Anterior cingulate cortex (tissue), 58 donors: ENCODE measurements around the gene CLCN1.
A peak's percentile ranks its signal among the peaks of the same experiment; 100 is the strongest.

ENCODE experiments used
- DNase-seq, 58 donors: peaks; one replicate each; lab custom pipeline; 2025; lab: John Stamatoyannopoulos, UW

The CLCN1 gene

DNA sequence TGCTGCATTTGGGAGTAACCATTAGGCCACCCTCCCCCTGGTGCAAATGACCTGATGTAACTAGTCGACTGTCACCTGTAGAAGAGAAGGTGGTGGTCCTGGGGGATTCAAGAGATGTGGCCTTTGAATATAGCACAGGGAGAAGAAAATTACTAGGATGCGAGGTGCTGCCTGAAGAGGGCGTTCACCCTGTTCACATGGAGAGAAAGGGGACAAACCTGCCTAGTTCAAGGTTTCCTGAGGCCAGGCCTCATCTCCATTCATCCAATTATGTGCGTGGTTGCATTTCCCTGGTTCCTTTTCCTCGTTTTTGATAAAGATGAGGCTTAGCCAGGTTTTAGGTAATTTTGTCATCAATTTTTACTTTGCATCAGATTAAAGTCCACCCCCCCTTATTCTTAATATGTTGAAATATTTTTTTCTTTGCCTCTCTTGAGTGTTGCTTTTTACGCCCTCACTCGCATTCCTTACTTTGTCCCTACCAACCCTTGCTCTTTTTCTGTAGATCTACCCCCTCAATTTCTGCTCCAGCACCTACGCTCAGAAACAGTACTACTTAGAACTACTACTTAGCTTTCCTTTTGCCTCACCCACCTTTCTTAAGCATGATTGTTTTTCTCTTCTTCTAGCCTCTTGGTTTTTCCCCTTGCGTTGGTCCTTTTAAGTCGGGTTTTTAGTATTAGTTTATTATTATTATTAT lies 13.7 kb downstream of the CLCN1 start:
- no peak for DNase-seq

DNA sequence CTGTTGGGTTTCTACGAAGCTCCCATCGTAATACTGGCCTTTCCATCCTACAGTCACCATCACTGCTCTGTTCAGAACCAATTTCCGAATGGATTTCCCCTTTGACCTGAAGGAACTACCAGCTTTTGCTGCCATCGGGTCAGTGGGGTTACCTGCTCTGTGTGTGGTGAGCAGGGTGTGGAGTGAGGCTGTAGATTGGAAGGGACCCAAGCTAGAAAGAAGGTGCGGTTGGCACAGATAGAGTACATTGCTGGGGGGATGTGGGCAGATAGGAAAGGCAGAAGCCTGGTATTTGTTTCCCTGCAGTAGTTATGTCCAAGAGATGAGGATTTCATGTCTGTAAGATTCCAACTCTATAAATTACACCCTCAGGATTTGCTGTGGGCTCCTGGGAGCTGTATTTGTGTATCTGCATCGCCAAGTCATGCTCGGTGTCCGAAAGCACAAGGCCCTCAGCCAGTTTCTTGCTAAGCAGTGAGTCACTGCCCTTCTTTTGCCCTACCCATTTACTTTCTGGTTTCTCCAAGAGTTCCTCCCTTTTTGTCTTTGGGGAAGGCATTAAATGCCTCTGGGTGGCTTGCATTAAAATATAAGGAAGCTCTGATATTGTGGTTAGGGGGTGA lies 15.4 kb downstream of the CLCN1 start:
- no peak for DNase-seq

DNA sequence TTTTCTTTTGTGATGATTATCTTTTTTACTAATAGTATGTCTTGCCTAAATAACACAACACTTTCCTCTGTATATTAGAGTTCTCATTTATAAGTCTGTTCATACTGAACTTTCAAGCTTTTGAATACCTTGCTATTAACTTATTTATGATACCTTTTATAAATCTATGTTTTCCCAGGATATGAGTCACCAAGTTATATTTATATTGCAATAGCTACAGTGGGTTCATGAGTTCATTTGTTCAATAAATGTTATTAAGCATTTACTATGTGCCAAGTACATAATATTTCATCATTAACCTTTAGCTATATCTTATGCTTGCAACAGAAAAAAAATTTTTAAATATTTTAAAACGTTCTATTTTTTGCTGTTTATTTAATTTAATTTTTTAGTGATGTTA lies 18.3 kb downstream of the CLCN1 start:
- DNase-seq, result no peak

DNA sequence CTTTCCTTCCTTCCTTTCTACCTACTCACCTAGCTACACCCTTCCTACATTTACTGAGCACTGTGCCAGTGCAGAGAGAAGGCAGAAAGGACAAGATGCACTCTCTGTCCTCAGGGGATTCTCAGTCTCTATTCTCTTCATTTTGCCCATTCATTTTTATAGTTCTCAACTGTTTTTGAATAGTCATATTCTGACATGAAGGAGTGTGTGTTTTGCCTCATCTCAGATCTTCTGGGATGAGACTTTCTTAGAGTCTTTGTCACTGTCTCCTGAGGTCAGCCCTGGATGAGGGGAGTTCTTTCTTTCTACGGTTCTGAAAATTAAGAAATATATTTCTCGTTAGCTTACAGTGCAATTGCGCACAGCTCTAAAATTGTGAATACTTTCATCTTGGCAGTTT lies 21.3 kb downstream of the CLCN1 start:
- no peak for DNase-seq

DNA sequence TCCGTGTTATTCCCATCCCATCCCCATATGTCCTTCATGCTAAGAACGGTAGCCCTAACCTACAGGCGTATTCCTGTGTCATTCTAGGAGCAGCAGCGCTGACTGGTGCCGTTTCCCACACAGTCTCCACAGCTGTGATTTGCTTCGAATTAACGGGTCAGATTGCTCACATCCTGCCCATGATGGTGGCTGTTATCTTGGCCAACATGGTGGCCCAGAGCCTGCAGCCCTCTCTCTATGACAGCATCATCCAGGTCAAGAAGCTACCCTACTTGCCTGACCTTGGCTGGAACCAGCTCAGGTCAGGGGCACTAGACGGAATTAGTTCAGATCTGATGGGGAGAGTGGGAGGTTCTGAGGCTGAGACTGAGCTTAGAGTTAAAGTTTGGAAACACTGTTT lies 25.9 kb downstream of the CLCN1 start:
- no peak for DNase-seq

DNA sequence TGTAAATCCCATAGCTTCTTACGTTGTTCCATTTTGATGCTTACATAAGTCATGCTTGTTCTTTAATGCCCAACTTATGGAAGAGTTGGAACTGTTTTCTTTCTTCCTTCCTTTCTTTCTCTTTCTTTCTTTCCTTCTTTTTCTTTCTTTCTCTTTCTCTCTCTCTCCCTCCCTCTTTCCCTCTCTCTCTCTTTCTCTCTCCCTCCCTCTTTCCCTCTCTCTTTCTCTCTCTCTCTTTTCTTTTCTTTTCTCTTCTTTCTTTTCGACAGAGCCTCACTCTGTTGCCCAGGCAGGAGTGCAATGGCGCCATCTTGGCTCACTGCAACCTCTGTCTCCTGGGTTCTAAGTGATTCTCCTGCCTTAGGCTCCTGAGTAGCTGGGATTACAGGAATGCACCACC lies 27.7 kb downstream of the CLCN1 start:
- no peak for DNase-seq

DNA sequence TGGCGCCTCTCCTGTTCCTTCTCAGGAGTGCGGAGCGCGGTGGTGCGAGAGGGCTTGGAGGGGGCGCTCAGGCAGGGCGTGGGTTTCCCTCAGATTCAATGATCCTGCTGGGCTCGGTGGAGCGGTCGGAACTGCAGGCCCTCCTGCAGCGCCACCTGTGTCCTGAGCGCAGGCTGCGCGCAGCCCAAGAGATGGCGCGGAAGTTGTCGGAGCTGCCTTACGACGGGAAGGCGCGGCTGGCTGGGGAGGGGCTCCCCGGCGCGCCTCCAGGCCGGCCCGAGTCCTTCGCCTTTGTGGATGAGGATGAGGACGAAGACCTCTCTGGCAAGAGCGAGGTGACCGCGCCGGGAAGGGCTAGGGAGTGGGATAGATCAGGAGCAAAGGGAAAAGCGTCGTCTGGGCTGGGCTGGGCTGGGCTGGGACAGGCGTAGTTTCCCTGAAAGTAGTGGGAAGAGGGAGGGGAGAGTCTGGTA lies 29.6 kb downstream of the CLCN1 start:
- peak in 3 of 58 donors; percentile 11 to 22 (median 12) for DNase-seq

DNA sequence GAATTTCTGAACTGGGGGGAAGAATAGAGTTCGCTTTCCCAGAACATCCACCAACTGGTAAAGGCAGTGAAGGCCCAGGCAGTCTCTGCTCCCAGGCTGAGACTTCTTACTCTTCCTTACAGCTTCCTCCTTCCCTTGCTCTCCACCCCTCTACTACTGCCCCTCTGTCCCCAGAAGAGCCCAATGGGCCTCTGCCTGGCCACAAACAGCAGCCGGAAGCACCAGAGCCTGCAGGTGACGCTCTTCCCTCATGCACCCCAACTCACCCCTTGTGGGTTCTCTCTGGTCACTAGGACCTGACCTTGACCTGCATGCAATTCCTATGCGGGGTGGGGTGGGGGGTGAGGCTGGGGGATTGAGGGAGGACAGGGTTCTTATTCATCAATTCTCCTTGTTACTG lies 30.1 kb downstream of the CLCN1 start:
- no peak for DNase-seq

DNA sequence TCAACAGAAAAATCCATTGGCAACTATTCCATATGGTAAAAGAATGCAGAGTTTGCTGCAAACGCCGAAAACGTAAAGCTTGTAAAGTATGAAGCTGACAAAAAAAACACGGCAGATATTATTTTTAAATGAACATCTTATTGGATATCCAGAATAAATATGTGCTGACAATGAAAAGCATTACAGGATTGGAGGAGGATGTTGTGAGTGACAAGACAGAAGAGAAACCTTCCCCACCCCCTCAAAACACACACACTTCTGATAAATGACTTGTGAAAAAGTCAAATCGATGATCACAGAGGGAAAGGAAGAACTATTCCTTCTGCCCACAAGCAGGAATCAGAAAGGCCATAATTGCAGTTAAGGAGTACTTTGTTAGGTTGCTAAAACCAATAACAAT lies 32.0 kb downstream of the CLCN1 start:
- DNase-seq, result no peak

DNA sequence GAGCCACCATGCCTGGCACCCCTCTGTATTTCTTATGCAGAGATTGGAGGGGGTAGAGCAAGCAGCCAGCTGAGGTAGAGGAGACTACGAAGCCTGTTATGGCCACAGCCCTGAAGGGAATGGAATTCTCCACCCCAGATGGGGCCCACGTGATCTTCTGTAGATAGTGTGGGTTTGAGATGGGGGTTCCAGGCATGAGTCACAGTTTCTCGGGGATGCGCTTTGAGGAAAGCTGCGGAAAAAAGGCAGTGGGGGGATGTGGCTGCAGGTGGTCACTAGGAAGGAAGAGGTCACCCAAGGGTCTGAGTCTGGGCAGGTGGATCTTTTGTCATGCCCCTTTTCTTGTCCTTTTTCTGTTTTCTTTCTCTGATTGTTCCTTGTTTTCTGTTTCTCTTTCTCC lies 35.1 kb downstream of the CLCN1 start:
- peak in 17 of 58 donors; percentile 11 to 73 (median 45) for DNase-seq

DNA sequence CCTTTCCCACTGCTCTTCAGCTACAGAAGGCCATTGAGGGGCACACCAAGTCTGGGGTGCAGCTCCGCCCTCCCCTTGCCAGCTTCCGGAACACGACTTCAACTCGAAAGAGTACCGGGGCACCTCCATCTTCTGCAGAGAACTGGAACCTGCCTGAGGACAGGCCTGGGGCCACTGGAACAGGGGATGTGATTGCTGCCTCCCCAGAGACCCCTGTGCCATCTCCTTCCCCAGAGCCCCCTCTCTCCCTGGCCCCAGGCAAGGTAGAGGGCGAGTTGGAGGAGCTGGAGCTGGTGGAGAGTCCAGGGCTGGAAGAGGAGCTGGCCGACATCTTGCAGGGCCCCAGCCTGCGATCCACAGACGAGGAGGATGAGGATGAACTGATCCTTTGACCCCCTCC lies 35.7 kb downstream of the CLCN1 start:
- DNase-seq, result no peak

DNA sequence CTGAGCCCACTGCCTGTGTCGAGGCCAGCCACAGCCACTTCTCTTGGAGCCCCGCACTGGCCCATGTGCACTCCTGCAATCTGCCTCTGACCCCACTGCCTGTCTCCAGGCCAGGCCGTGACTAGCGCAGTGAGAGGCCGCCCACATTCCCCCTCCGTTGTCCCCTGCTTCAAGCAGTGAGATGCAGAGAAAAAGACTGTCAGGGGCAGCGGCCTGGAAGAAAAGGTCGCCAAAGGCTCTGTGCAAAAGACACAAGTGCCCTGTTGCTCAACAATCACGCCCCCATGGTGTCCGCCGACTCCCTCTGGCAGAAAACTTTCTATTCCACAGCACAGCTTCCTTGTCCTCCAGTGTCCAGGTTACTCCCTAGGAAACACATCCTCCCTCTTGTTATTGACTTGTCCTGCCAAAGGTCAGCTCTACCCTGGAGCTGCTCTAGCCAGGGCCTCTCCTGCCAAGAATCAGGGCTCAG lies 36.7 kb downstream of the CLCN1 start:
- DNase-seq, result no peak

DNA sequence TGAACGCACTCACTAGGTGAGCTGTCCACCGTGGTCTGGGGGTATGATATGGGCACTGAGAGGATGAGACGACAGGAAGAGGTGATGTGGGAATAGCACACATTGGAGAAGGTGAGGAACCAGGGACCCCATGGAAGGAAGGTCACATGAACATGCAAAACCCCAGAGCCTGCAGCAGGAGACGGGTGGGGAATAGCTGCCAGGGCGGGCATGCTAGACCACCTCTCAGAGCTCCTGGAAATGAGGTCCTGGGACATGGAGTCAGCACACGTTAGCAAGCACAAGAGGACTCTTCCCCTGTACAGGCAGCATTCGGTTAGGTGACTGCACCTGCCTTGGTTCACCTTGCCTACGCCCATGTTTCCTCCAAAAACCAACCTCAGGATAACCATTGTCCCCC lies 38.5 kb downstream of the CLCN1 start:
- no peak for DNase-seq

DNA sequence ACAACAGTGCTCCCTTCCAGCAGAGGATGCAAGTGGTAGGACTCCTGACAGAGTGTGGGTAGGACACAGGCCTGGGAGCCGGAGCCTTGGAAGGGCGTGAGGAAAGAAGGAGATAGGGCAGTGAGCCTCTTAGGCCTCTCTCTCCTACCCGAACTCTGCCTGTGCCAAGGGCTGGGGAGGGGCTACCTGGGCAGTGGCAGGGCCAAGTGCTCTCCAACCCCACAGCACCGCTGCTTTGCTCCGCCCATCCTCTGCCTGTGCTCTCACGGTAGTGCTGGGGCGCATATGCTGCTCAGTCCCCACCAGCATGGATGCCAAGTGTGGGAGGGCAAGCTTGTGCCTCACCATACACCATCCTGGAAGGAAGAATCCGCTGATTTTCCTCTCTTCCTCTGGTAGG lies 39.1 kb downstream of the CLCN1 start:
- no peak for DNase-seq

DNA sequence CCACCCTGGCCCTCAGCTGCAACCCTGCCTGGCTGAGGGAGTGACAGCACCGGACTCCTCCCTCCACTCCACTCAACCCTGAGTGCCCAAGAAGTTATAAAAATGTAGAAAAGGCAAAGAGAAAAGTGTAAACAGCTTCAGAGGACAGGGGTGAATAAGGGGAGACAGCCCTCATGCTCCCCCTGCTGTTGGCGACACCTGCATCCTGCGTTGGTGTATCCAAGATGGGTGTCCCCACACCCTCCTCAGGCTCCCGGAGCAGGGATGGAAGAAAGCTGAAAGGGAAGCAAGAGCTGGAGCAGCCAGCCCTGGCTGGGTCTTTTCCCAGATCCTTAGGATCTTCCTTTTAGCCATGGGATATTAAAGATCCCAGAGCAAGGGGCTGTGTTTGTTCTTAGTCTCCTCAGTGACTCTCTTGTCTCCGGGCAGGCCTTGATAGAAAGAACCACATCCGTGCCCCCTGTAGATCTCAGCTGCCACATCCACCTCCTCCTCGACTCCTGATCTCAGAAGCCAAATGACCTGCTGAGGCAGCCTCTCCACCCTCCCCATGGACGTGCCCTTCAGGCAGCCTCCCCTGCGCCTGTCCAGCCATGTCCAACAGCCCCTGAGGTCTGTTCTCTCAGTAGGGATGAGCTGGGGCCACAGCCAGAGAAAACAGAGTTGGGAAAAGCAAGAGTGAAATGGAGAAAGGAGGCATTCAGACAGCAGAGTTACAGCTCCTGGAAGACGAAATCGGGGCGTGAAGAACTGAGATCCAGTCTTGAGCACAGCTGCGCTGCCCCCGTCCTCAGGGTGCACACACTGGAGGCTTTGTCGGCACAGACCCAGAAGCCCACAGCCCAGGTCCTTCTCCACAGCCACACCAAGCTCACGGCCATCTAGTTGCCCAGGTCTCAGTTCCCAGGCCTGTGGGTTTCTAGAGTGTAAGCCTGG lies 39.8 kb downstream of the CLCN1 start:
- no peak for DNase-seq

DNA sequence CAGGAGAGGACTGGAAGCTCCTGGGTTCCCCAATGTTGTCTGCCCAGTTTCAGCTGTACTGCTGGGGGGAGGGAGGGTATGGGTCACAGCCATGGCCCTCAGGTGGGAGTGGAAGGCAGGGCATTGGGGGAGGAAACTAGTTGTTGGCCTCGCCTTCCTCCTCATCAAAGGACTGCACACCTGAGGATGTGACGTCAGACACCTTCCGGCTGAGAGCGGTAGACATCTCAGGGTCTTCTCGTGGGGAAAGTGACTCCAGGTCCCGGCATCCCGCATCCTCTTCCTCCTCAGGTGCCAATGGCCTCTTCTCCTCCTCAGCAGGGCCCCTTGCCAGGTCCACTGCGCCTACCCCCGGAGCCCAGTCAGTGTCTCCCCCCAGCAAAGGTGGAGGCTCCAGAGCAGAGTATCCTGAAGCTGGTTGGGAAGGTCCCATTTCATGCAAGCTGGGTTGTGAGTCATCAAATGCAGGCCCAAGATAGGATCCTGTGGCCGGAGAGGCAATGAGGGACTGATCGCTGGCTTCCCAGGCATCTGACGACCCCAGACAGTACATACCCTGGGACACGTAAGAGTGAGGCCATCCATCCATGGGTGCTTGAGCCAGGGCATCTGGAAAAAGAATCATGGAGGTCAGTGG lies 40.6 kb downstream of the CLCN1 start:
- no peak for DNase-seq

DNA sequence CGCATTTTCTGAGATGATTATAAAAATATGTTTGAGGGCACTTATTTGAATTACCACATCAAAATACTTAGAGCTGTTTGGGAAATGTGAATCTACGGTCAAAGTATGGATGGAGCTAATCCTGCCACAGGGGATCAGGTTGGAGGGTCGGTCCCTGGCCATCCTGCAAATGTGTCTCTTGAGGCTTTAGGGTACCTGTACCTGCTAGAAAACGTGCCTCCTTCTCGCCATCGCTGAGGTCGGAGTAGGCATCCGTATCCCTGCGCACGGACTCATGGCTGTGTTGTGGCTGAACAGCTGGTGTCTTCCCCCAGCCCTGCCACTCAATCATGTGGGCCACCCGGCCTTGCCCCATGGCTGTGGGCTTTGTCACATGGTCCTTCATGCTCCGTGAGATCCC lies 42.7 kb downstream of the CLCN1 start:
- no peak for DNase-seq

DNA sequence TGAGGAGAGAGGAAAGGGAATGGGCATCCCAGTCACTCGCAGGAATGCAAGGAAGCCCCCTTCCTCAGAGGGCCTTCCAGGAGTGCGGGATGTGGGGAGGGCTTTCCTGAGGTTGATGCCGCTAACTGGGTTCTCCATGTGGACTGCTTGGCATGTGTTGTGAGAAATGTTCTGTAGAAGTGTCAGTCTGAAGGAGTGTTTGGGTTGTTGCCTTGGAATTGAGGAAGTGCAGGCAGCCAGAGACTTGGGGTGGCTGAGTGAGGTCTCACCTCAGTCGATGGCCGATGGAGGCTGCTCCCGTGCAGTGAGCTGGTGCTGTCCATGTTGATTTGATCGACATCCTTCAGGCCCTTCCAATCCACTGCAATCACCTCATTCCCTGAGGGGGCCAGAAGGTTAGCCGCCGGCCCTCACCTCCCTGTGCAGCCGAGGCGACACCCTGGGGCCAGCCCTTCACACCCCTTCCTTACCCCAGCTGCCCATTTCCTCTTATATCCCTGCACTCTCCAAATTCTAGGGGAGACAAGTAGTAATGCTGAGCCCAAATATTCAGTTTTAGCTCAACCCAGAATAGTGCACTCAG lies 44.0 kb downstream of the CLCN1 start:
- no peak for DNase-seq

DNA sequence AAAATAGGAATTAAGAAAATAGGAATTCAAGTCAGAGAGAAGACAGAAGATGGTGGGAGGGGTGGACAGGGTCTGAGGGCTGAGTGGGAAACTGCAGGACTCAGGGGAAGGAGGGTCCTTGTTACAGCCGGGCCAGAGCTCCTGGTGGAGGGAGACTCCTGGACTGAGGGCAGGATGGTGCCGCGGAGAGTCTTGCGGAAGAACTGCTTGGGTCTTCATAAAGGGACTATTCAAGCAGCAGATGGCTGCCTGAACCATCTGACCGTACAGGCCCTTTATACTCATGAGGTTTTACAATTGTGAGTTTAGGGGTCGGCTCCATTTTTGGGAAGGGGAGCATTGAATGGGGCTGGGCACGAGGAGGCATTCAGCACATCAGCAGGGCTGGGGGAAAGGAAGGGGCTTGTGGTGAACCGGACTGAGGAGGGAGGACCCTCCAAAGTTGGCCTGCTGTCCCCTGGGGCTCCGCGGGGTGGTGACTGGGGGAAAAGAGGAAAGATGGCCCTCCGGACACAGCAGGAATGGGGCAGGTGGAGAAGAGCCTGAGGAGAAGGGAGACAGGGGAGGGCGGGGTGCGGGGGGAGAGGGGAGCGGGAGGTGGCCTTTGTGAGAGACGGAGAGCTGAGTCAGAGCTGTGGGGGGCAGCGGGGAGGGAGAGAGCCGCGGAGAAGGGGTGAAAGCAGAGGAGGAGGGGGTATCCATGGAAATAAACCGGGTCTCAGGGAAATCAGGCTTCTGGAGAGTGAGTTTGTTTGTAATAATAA lies 45.1 kb downstream of the CLCN1 start:
- peak in 25 of 58 donors; percentile 16 to 68 (median 42) for DNase-seq
